Fibroblast of lung (primary cell): ENCODE data around the gene EVX1. TPM values are rescaled to one million over a fixed set of nuclear protein-coding genes. Genes with fewer than 3 reads are reported as not detected.

Experiments
- DNase-seq, 2 donors: peaks; one replicate each; pipeline versions ENCODE4 v3.0.0 to v3.0.0-alpha.2; 2010; ENCODE audit warnings: low read depth in 2 of 2
- H2AFZ ChIP-seq: 2 replicates; pipeline ENCODE4 v1.5.1; 2012; ENCODE audit warnings: low read length, control low read depth, inconsistent platforms
- H3K27ac ChIP-seq: 2 replicates; pipeline ENCODE4 v1.5.1; 2011; ENCODE audit warnings: low read length, control low read depth; ENCODE audit not compliant: insufficient read depth
- H3K27me3 ChIP-seq: 2 replicates; pipeline ENCODE4 v1.5.1; 2011; ENCODE audit warnings: mild to moderate bottlenecking, low read length; ENCODE audit not compliant: control insufficient read depth, insufficient read depth
- H3K36me3 ChIP-seq: 2 replicates; pipeline ENCODE4 v1.5.1; 2011; ENCODE audit warnings: low read length; ENCODE audit not compliant: control insufficient read depth, insufficient read depth
- H3K4me1 ChIP-seq: 2 replicates; pipeline ENCODE4 v1.5.1; 2011; ENCODE audit warnings: low read length; ENCODE audit not compliant: control insufficient read depth, insufficient read depth; ENCODE audit errors: extremely low read depth
- H3K4me2 ChIP-seq: 2 replicates; pipeline ENCODE4 v1.5.1; 2011; ENCODE audit warnings: low read length, control low read depth; ENCODE audit not compliant: insufficient read depth; ENCODE audit errors: extremely low read depth
- H3K4me3 ChIP-seq, 4 experiments: fragments of 200-600 bp in 1 of 4; sonication (generic) in 1 of 4; replicated peaks in 1 of 4; 2 replicates each; pipeline ENCODE4 v1.5.1; 2011 to 2016; ENCODE audit warnings: low read length in 4 of 4, low read depth in 3 of 4, mild to moderate bottlenecking in 3 of 4, control low read depth in 2 of 4, inconsistent platforms in 1 of 4, mixed read lengths in 1 of 4; ENCODE audit not compliant: insufficient read depth in 1 of 4; ENCODE audit errors: control extremely low read depth in 1 of 4
- H3K79me2 ChIP-seq: 2 replicates; pipeline ENCODE4 v1.5.1; 2012; ENCODE audit warnings: mild to moderate bottlenecking, low read length, inconsistent platforms; ENCODE audit not compliant: control insufficient read depth, insufficient read depth
- H3K9ac ChIP-seq: 2 replicates; pipeline ENCODE4 v1.5.1; 2011; ENCODE audit warnings: mild to moderate bottlenecking, low read length, control low read depth; ENCODE audit not compliant: insufficient read depth
- H3K9me3 ChIP-seq: 2 replicates; pipeline ENCODE4 v1.5.1; 2012; ENCODE audit warnings: low read depth, low read length; ENCODE audit not compliant: control insufficient read depth, insufficient read depth
- H4K20me1 ChIP-seq: 2 replicates; pipeline ENCODE4 v1.5.1; 2011; ENCODE audit warnings: low read length; ENCODE audit not compliant: control insufficient read depth, insufficient read depth; ENCODE audit errors: extremely low read depth
- EZH2 ChIP-seq: IDR thresholded peaks from 2 replicates; pipeline ENCODE4 v1.5.1; 2012; ENCODE audit warnings: low read length, control low read depth, mild to moderate bottlenecking; ENCODE audit errors: missing control alignments
- polyA plus RNA-seq, 2 donors: library from polyadenylated mRNA; depleted of rRNA in 1 of 2; stranded (reverse) in 1 of 2; unstranded in 1 of 2; fragments of >200 nt; gene quantifications; 2 replicates each; pipeline ENCODE4 v1.2.1, GENCODE V29; 2011 to 2012; ENCODE audit warnings: missing spikeins in 1 of 2
- total RNA-seq: library from RNA; depleted of rRNA; stranded (reverse); fragments of >200 nt; gene quantifications from 2 replicates; pipeline ENCODE4 v1.2.1, GENCODE V29; 2014

The EVX1 gene
- total and polyA plus RNA-seq, 2 donors (not counting 1 experiment from before 2014, with no cell fraction given): not detected

GRCh38 chr7:27297356-27297755, 54.8 kb downstream of the EVX1 start:
- Histone ChIP-seq H3K27me3 (no peaks in the 10 kb centered on the region), H4K20me1 (no peaks in the 10 kb centered on the region), H3K9ac (no peak overlapping the region), H3K4me3 (no peak overlapping the region), H2AFZ (no peak overlapping the region), H3K9me3 (no peaks in the 10 kb centered on the region), H3K27ac (no peak overlapping the region), H3K36me3 (no peaks in the 10 kb centered on the region), H3K4me2 (no peak overlapping the region), H3K4me1 (no peaks in the 10 kb centered on the region), H3K79me2 (no peaks in the 10 kb centered on the region)
- no peak for TF ChIP-seq EZH2
- no peak for DNase-seq

Other genes with a start within 250 kb of the EVX1 start
- 0.50 and 0.51 TPM in 2 replicates for gene HOXA1, start 146.8 kb upstream of the EVX1 start, total RNA-seq
- 0.58 and 0.83 TPM in 2 replicates for gene HOXA1, start 146.8 kb upstream of the EVX1 start, polyA plus RNA-seq
- 1.0 and 1.3 TPM in 2 replicates for gene HOXA2, start 140.1 kb upstream of the EVX1 start, total RNA-seq
- 2.3 and 2.6 TPM in 2 replicates for gene HOXA2, start 140.1 kb upstream of the EVX1 start, polyA plus RNA-seq
- 0.33 and 0.51 TPM in 2 replicates for gene HOXA4, start 112.0 kb upstream of the EVX1 start, total RNA-seq
- 2.4 and 3.6 TPM in 2 replicates for gene HOXA4, start 112.0 kb upstream of the EVX1 start, polyA plus RNA-seq
- gene HOXA5, start 99.1 kb upstream of the EVX1 start, total RNA-seq: 18.3 and 22.1 TPM in 2 replicates
- 16.6 and 35.6 TPM in 2 replicates for gene HOXA5, start 99.1 kb upstream of the EVX1 start, polyA plus RNA-seq
- gene HOXA6, start 95.0 kb upstream of the EVX1 start, total RNA-seq: 3.6 and 4.4 TPM in 2 replicates
- gene HOXA6, start 95.0 kb upstream of the EVX1 start, polyA plus RNA-seq: 0.70 and 1.2 TPM in 2 replicates
- 1.5 TPM in 2 replicates for gene HOXA3, start 90.2 kb upstream of the EVX1 start, total RNA-seq
- 0.44 and 0.68 TPM in 2 replicates for gene HOXA3, start 90.2 kb upstream of the EVX1 start, polyA plus RNA-seq
- 1.0 and 1.2 TPM in 2 replicates for gene HOXA7, start 86.1 kb upstream of the EVX1 start, total RNA-seq
- 5.3 and 5.9 TPM in 2 replicates for gene HOXA7, start 86.1 kb upstream of the EVX1 start, polyA plus RNA-seq
- gene HOXA9, start 77.3 kb upstream of the EVX1 start, total RNA-seq: under 0.01 TPM in 1 of 2 replicates, not detected in the other
- 0.08 and 0.11 TPM in 2 replicates for gene HOXA9, start 77.3 kb upstream of the EVX1 start, polyA plus RNA-seq
- gene HOXA10, start 68.5 kb upstream of the EVX1 start, total RNA-seq: under 0.01 and 0.17 TPM in 2 replicates
- gene HOXA10, start 68.5 kb upstream of the EVX1 start, polyA plus RNA-seq: 0.25 and 1.00 TPM in 2 replicates
- not detected in 2 replicates for gene HOXA11, start 57.6 kb upstream of the EVX1 start, total RNA-seq
- 0.03 and 0.18 TPM in 2 replicates for gene HOXA11, start 57.6 kb upstream of the EVX1 start, polyA plus RNA-seq
- gene HOXA13, start 42.7 kb upstream of the EVX1 start, total RNA-seq: not detected in 2 replicates
- gene HOXA13, start 42.7 kb upstream of the EVX1 start, polyA plus RNA-seq: not detected in 2 replicates